Keratinocyte (primary cell): ENCODE measurements around the gene AP2A1. TPM values are rescaled to one million over a fixed set of nuclear protein-coding genes. Genes with fewer than 3 reads are reported as not detected.

ENCODE experiments used
- DNase-seq: peaks from one replicate; pipeline ENCODE4 v3.0.0-alpha.2; 2011; ENCODE audit warnings: low read depth, missing footprints, low spot score
- FAIRE-seq: peaks from 2 replicates; lab custom pipeline; 2011; peaks lifted over from hg19 to GRCh38; lab: Jason Lieb, UNC
- H2AFZ ChIP-seq: 2 replicates; pipeline ENCODE4 v1.6.0; 2012; ENCODE audit warnings: low read length, control low read depth, inconsistent platforms; ENCODE audit not compliant: control insufficient read depth
- H3K27ac ChIP-seq: 2 replicates; pipeline ENCODE4 v1.5.1; 2011; ENCODE audit warnings: low read length; ENCODE audit not compliant: control insufficient read depth, insufficient read depth
- H3K27me3 ChIP-seq: 3 replicates; pipeline ENCODE4 v1.6.0; 2011; ENCODE audit warnings: low read length; ENCODE audit not compliant: control insufficient read depth, insufficient read depth; ENCODE audit errors: extremely low read depth
- H3K36me3 ChIP-seq, 2 experiments: 2 replicates in 1 of 2; 3 replicates in 1 of 2; pipeline ENCODE4 v1.5.1; 2011; ENCODE audit warnings: low read length in 2 of 2, mild to moderate bottlenecking in 1 of 2; ENCODE audit not compliant: control insufficient read depth in 2 of 2, insufficient read depth in 2 of 2; ENCODE audit errors: extremely low read depth in 1 of 2
- H3K4me1 ChIP-seq: 3 replicates; pipeline ENCODE4 v1.5.1; 2011; ENCODE audit warnings: low read length; ENCODE audit not compliant: control insufficient read depth, insufficient read depth; ENCODE audit errors: extremely low read depth
- H3K4me2 ChIP-seq: 3 replicates; pipeline ENCODE4 v1.6.0; 2011; ENCODE audit warnings: low read depth, low read length; ENCODE audit not compliant: control insufficient read depth, insufficient read depth; ENCODE audit errors: extremely low read depth
- H3K4me3 ChIP-seq, 3 experiments: fragments of 200-600 bp in 1 of 3; sonication (generic) in 1 of 3; 2 replicates in 2 of 3; 3 replicates in 1 of 3; pipeline ENCODE4 v1.5.1; 2011 to 2016; ENCODE audit warnings: low read length in 3 of 3, mild to moderate bottlenecking in 3 of 3, control low read depth in 2 of 3, inconsistent platforms in 1 of 3, low read depth in 1 of 3, mixed read lengths in 1 of 3, mixed run types in 1 of 3, moderate library complexity in 1 of 3; ENCODE audit not compliant: control insufficient read depth in 2 of 3, insufficient read depth in 2 of 3; ENCODE audit errors: extremely low read depth in 1 of 3
- H3K79me2 ChIP-seq: 2 replicates; pipeline ENCODE4 v1.6.0; 2012; ENCODE audit warnings: low read length; ENCODE audit not compliant: control insufficient read depth, insufficient read depth
- H3K9ac ChIP-seq: 3 replicates; pipeline ENCODE4 v1.6.0; 2011; ENCODE audit warnings: low read length; ENCODE audit not compliant: control insufficient read depth, insufficient read depth; ENCODE audit errors: extremely low read depth
- H3K9me1 ChIP-seq: 3 replicates; pipeline ENCODE4 v1.6.0; 2011; ENCODE audit warnings: low read length; ENCODE audit not compliant: control insufficient read depth, insufficient read depth; ENCODE audit errors: extremely low read depth
- H3K9me3 ChIP-seq: 2 replicates; pipeline ENCODE4 v1.5.1; 2012; ENCODE audit warnings: low read depth, low read length; ENCODE audit not compliant: control insufficient read depth
- H4K20me1 ChIP-seq: 3 replicates; pipeline ENCODE4 v1.6.0; 2011; ENCODE audit warnings: low read length; ENCODE audit not compliant: control insufficient read depth, insufficient read depth; ENCODE audit errors: extremely low read depth
- CTCF ChIP-seq, 3 experiments: IDR thresholded peaks in 1 of 3; conservative IDR thresholded peaks in 1 of 3; optimal IDR thresholded peaks in 1 of 3; 2 replicates in 2 of 3; 3 replicates in 1 of 3; pipeline versions ENCODE3 to v1.5.1; 2011; ENCODE audit warnings: low read length in 3 of 3, mild to moderate bottlenecking in 3 of 3, moderate library complexity in 2 of 3, control low read depth in 1 of 3, inconsistent platforms in 1 of 3; ENCODE audit not compliant: insufficient read depth in 2 of 3; ENCODE audit errors: extremely low read depth in 1 of 3
- EZH2 ChIP-seq: IDR thresholded peaks from one replicate; pipeline ENCODE4 v1.6.1; 2012; ENCODE audit warnings: inconsistent platforms, mild to moderate bottlenecking, low read length, moderate library complexity
- dilution Hi-C: fragments of 300-500 bp; cut with MboI; formaldehyde crosslinking; loops from one replicate; pipeline ENCODE4 v1.7.0; 2020; ENCODE audit warnings: low sequenced_read_pairs; ENCODE audit not compliant: extremely low pct_ligation_motif_present
- polyA plus RNA-seq, 5 experiments: library from polyadenylated mRNA; depleted of rRNA in 3 of 5; stranded (reverse) in 3 of 5; stranded (forward) in 1 of 5; unstranded in 1 of 5; fragments of >200 nt; gene quantifications; 1 replicate in 1 of 5; 2 replicates in 3 of 5; 3 replicates in 1 of 5; pipeline versions ENCODE4 v1.2.1 to v1.2.3, GENCODE V29; 2011 to 2012; ENCODE audit warnings: missing spikeins in 2 of 5, low read depth in 1 of 5, low replicate concordance in 1 of 5

The AP2A1 gene
- polyA plus RNA-seq, 1 donor (not counting 4 experiments of a cell fraction or from before 2014, with no cell fraction given): 36.7 TPM

- dilution Hi-C loops: no loop called here
- no peak overlapping the region for H3K9ac ChIP-seq
- H3K27ac ChIP-seq: no peak overlapping the region
These were observed 53.3 kb downstream of the AP2A1 start for GRCh38 chr19:49820125-49820524.

GRCh38 chr19:49823472-49823871 lies 56.7 kb downstream of the AP2A1 start:
- Histone ChIP-seq H3K4me1 (peaks cover 7% of the 10 kb centered on the region), H2AFZ (no peak overlapping the region), H3K4me3 (no peak overlapping the region), H4K20me1 (no peaks in the 10 kb centered on the region), H3K9me1 (no peaks in the 10 kb centered on the region), H3K27ac (no peak overlapping the region), H3K9ac (no peak overlapping the region), H3K36me3 (peaks cover 7 to 21% of the 10 kb centered on the region in 2 experiments), H3K27me3 (no peaks in the 10 kb centered on the region), H3K4me2 (no peak overlapping the region), H3K9me3 (no peaks in the 10 kb centered on the region), H3K79me2 (peaks cover 33% of the 10 kb centered on the region)
- TF ChIP-seq CTCF (optimal IDR thresholded peaks at IDR 0.05 in 1 of 3, IDR thresholded peaks at IDR 0.05 in 1 of 3, conservative IDR thresholded peaks at IDR 0.05 in 1 of 3; ENCODE audit: extremely low read depth in 1 of 3, insufficient read depth in 2 of 3, low read length in 3 of 3): no peak
- TF ChIP-seq EZH2: no peak
- dilution Hi-C loops: no loop called here
- DNase-seq: no peak
- no peak for FAIRE-seq

More at GRCh38 chr19:49820125-49820524, 53.3 kb downstream of the AP2A1 start:
- Histone ChIP-seq H2AFZ (no peak overlapping the region), H3K4me2 (no peak overlapping the region), H4K20me1 (no peaks in the 10 kb centered on the region), H3K9me3 (no peaks in the 10 kb centered on the region), H3K9me1 (no peaks in the 10 kb centered on the region), H3K4me3 (no peak overlapping the region), H3K27me3 (no peaks in the 10 kb centered on the region), H3K79me2 (peaks cover 35% of the 10 kb centered on the region), H3K36me3 (peaks cover 7% of the 10 kb centered on the region in 2 experiments), H3K4me1 (peaks cover 11% of the 10 kb centered on the region)
- FAIRE-seq: no peak
- no peak for DNase-seq
- TF ChIP-seq EZH2 (no peak), CTCF (optimal IDR thresholded peaks at IDR 0.05 in 1 of 3, IDR thresholded peaks at IDR 0.05 in 1 of 3, conservative IDR thresholded peaks at IDR 0.05 in 1 of 3; ENCODE audit: extremely low read depth in 1 of 3, insufficient read depth in 2 of 3, low read length in 3 of 3) (no peak)
